BE2C (cell line): ENCODE data around the gene PLAGL1.

ENCODE experiments used
- DNase-seq: peaks from one replicate; pipeline ENCODE4 v3.0.0-alpha.2; 2020
- H3K27me3 ChIP-seq: fragments of 250-450 bp; sonication (Bioruptor Pico); 2 replicates; pipeline ENCODE4 v1.5.1; 2020; ENCODE audit warnings: mild to moderate bottlenecking
- H3K36me3 ChIP-seq: fragments of 250-450 bp; sonication (Bioruptor Pico); 2 replicates; pipeline ENCODE4 v1.5.1; 2020; ENCODE audit warnings: mild to moderate bottlenecking
- H3K4me1 ChIP-seq: fragments of 250-450 bp; sonication (Bioruptor Pico); 2 replicates; pipeline ENCODE4 v1.5.1; 2020
- H3K4me3 ChIP-seq: 2 replicates; pipeline ENCODE4 v1.5.1; 2011; ENCODE audit warnings: low read depth, low read length
- H3K9me3 ChIP-seq: fragments of 250-450 bp; sonication (Bioruptor Pico); 2 replicates; pipeline ENCODE4 v1.5.1; 2020
- CTCF ChIP-seq: IDR thresholded peaks from 2 replicates; pipeline ENCODE4 v1.5.1; 2012; ENCODE audit warnings: mild to moderate bottlenecking, low read depth, low read length

PLAGL1 gene

DNA sequence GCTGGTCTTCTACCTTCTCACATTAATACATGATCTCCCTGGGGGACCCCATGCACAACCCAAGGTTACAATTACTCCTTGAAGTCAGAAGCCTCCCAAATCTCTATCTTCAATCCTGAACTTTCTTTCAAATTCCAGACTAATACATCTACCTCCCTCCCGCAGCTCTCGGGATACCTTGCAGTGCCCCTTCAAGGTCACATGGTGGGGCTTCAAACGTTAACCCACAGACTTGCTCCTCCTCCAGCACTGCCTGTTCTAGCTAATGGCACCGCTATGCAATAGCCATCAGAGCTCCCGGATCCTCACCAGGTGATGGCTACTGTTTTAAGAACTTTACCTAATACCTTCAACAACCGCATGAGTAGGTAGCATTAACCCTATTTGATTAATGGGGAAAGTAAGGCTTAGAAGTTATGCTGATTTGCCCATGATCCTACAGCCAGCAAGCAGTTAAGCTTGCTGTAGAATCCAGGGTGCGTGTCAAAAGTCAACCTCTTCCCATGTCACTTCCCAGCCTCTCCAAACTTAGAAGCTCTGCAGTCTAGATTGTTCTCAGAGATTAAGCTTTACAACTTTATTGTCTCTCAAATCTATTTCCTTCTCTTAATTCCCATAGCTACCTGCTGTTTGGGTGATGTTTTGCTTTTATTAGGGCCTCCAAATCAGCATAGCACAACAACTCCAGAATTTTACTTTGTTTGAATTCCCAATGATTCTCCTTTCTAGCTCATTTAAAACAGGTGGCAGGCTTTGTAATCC lies 44.7 kb downstream of the PLAGL1 start:
- TF ChIP-seq CTCF, result no peak
- no peak overlapping the region for H3K4me3 ChIP-seq
- H3K27me3 ChIP-seq, result no peaks in the 10 kb centered on the region
- no peaks in the 10 kb centered on the region for H3K36me3 ChIP-seq
- no peak for DNase-seq
- no peaks in the 10 kb centered on the region for H3K4me1 ChIP-seq
- H3K9me3 ChIP-seq, result no peaks in the 10 kb centered on the region

- Histone ChIP-seq H3K9me3 (no peaks in the 10 kb centered on the region), H3K36me3 (no peaks in the 10 kb centered on the region), H3K4me1 (no peaks in the 10 kb centered on the region), H3K4me3 (no peak overlapping the region), H3K27me3 (no peaks in the 10 kb centered on the region)
- TF ChIP-seq CTCF, result peak; percentile 16; the same call in 1 of the 2 replicates
- DNase-seq, result no peak
Observed at GRCh38 chr6:143961886-143962878, 45.9 kb downstream of the PLAGL1 start.

DNA sequence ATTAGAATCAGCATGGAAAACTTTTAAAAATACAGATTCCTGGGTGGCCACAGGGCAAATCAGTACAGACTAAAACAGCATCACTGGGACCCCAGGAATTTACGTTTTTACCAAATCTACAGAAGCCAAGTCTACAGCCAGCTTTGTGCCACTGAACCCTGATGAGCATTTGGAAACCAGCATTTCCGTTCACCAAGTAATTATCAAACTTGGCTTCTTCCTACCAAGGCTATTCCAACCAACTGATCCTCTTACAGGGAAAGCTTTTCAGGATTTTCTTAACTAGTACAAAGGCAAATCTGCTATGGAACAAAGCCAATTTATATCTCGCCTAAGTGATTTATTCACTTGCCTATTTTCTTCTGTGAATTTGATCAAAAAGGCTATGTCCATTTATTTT lies 47.0 kb downstream of the PLAGL1 start:
- Histone ChIP-seq H3K9me3 (no peaks in the 10 kb centered on the region), H3K4me3 (no peak overlapping the region), H3K36me3 (no peaks in the 10 kb centered on the region), H3K4me1 (no peaks in the 10 kb centered on the region), H3K27me3 (no peaks in the 10 kb centered on the region)
- no peak for DNase-seq
- no peak for TF ChIP-seq CTCF

- Histone ChIP-seq H3K36me3 (no peaks in the 10 kb centered on the region), H3K9me3 (no peaks in the 10 kb centered on the region), H3K4me1 (no peaks in the 10 kb centered on the region), H3K4me3 (no peak overlapping the region), H3K27me3 (no peaks in the 10 kb centered on the region)
- TF ChIP-seq CTCF, result no peak
- DNase-seq, result no peak
Observed at GRCh38 chr6:143959927-143960326, 48.1 kb downstream of the PLAGL1 start.

- Histone ChIP-seq H3K36me3 (no peaks in the 10 kb centered on the region), H3K27me3 (no peaks in the 10 kb centered on the region), H3K4me3 (no peak overlapping the region), H3K9me3 (no peaks in the 10 kb centered on the region), H3K4me1 (no peaks in the 10 kb centered on the region)
- no peak for TF ChIP-seq CTCF
- no peak for DNase-seq
Observed at GRCh38 chr6:143958839-143959399, 49.1 kb downstream of the PLAGL1 start.
